GM10847 (cell line): ENCODE data around the gene NOS1.

Experiments used
- POLR2A ChIP-seq: IDR thresholded peaks from 2 replicates; pipeline ENCODE4 v1.6.1; 2011; ENCODE audit not compliant: insufficient read length; ENCODE audit errors: extremely low read depth

The NOS1 gene

DNA sequence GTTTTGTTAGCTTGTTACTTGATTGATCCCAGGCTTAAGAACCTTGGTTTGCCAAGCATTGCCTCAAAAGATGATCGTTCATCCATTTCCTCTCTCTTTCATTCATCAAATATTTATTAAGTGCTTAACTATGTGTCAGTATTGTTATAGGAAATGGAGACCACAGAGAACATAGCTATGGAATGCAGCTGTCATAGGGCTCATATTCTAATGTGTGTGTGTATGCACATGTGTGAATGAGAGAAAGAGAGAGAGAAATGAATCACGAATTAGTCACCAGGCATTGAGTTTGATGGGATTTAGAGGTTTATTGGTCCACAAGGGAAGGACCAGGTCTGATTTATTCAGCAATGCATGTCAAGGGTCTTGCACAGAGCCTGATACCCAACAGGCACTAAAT lies 100.2 kb downstream of the NOS1 start:
- no peak for TF ChIP-seq POLR2A

DNA sequence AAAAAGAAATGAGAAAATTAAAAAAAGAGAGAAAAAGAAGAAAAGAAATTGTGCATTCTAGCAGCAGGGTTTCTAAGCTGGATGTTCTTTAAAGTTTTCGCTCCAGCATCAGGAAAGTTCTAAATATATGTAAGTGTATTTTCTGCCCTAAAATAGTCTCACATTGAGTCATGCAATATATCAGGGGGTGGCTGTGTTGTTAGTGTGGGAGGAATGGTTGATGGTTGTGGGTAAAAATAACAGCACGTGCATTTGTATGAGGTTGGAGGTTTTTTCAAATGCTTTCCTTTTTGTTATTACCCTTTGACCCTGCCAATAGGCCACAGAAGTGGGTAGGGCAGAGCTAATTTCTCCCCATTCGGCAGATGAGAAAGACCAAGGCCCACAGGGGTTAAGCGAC lies 106.0 kb downstream of the NOS1 start:
- no peak for TF ChIP-seq POLR2A

DNA sequence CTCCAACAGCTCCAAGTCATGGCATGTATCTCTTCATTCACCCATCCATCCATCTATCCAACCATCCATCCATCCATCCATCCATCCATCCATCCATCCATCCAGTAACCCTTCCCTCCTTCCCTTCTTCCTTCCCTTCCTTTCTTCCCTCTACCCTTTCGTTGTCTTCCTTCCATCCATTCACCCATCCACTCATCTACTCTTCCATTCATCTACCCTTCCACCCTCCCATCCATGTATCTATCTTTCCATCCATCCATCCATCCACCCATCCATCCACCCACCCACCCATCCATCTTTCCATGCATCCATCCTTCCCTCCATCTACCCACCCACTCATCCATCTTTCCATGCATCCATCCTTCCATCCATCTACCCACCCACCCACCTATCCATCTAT lies 117.9 kb downstream of the NOS1 start:
- TF ChIP-seq POLR2A = no peak

DNA sequence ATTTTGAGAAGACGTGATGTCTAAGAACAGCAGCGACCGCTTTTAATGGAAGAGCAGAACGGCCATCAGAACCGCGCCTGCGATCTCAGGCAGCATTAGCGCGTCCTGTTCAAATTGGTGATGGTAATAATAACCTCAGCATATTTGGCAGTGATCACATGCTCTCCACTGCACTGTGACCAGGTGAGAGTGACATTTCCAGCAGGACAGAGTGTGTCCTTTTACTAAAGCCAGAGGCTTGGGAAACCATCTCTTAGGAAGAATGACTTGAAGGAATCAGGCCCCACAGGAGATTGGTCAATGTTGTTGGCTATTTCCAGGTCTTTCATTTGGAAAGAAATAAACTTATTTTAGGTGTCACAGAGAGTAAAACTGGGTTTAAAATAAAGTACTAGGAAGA lies 119.7 kb downstream of the NOS1 start:
- no peak for TF ChIP-seq POLR2A

DNA sequence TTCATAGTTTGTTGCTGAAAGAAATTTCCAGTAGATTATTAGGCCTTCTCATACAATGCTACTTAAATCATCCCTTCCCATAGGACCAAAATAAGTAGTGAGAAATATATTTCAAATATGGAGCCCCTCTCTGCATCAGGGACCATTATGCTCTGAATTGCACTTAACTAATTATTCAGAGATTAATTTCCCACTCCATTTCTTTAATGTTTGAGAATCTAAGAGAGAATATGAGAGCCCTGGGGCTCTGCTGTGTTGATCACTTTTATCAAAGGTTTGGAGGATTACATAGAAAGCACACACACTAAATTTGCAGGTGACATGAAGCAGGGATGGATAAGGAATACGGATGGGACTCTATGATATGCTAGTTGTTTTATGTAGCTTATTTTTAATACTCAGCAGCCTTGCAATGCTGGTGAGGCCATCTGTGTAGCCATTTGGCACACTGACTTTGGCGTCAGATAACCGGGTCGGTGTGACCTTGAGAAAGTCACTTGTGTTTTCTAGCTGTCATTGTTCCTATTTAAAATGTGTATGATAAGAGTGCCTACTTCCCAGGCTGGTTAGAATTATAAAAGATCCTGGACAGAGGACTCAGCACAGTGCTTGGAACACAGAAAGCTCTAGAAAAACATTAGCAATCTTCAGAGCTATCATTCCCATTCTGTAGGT lies 121.2 kb downstream of the NOS1 start:
- no peak for TF ChIP-seq POLR2A

DNA sequence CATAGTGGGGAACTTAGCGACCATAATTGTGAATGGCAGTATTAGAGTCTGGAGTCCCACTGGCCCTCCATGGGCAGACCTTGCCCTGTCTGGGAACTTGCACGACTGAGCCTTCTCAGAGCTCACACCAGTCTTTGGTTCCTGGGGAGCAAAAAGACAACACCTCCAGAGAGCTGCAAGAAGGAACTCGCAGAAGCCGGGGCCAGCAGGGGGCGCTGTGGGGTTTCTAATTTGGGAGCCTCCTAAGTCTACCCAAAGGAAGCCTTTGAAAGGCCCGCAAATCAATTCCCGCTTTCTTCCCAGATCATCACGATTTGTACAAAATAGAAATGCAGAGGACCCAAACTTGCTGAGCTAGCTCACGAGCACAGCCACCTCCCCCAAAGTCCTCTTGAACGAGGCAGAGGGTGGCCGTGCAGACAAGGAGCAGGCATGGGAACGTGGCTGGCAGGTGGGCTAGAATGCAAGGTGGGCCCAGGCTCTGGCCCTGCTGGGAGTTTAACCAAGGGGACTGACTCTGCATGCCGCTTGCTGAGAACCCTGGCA lies 124.9 kb downstream of the NOS1 start:
- TF ChIP-seq POLR2A = no peak

DNA sequence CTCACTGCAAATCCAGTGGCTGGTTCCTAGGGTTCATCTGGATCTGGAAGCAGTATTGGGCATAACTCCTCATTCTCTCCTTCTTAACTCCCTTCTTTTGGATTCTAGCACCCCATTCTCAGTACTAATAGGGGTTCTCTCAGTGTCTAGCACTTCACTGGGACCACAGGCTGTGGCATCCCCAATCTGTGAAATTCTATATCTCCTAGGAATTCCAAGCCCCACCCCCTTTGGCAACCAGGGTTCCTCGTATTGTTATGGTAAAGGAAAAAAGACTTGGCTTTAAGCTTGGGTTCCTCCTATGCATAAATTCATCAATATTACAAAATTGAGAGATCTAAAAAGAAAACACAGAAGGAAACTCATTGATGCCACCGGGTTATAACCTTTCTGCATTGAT lies 126.2 kb downstream of the NOS1 start:
- no peak for TF ChIP-seq POLR2A

DNA sequence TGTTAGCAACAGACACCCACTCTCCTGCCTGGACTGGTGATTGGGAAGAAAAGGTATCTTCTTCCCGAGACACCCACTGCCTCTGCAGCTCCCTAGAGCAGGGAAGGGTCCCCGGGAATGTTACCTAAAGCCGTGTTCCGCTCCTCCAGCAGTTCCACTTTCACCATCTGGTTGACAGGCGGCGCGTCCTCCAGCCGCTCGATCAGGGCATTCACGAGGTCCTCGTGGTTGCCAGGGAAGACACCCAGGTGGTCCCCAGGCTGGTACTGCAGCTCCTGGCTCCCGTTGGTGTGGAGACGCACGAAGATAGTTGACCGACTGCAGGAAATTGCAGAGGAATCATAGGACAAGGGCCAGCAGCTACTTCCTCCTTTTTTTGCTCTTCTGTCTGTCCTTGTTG lies 127.0 kb downstream of the NOS1 start:
- no peak for TF ChIP-seq POLR2A

DNA sequence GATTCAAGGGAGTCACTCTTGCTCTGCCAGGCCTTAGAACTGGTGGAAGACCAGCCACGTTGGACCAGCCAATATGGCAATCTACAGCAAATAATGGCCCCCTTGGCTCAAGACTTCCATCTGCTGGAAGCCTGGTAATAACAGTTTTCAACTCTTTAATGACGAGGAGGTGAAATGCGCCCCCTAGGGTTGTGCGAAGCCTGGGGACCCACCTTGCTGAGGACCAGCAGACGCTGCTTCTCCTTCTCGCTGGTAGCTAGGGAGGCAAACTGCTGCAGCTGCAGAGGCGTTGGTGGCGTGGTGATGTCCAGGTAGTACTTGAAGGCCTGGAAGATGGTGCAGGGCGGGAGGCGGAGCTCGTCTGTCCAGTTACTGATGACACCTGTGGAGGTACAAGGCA lies 129.7 kb downstream of the NOS1 start:
- no peak for TF ChIP-seq POLR2A

DNA sequence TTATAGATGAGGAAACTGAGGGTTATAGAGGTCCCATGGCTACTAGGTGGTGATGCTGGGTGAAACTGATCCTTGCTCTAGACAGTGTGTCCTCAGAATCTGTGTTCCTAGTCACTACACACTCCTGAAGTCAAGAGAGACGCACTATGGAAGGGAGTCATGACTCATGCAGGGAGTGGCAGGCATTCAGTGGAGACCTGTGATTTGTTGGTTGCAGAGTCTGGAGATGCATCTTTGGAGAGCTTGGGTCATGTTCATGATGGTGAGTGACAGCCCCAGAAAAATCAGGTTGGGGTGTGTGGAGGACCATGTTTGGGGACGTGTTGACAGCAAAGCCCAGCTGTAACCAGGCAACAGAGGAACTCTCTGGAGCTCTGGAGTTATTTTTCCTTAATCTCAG lies 133.2 kb downstream of the NOS1 start:
- TF ChIP-seq POLR2A = no peak

DNA sequence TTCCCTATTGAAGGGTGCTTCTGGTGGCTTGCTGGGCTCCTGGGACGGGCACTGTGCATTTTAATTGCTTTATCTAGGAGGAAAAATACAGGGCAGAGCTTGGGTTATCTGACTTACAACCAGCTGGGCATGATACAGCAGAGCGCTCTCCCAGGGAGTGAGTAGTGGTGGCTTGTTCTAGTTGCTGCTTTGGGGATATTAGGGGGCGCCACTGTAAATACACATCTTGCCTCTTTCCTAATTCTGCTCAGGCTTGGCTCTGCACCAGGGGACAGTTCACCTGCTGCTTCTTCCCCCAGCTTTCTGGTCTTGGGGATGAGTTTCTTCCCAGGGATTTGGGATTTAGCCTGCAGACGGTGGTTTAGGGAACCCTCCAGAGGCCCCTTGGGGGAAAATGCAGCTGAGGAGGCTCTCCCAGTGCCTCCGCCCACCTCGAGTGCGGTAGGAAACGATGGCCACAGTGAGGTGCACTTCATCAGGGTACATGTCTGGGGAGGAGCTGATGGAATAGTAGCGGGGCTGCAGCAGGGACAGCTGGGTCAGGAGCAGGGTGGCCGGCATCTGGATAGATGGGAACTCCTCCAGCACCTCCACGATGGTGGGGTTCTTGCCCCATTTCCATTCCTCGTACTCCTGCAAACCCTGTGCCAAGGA lies 134.3 kb downstream of the NOS1 start:
- TF ChIP-seq POLR2A = no peak

DNA sequence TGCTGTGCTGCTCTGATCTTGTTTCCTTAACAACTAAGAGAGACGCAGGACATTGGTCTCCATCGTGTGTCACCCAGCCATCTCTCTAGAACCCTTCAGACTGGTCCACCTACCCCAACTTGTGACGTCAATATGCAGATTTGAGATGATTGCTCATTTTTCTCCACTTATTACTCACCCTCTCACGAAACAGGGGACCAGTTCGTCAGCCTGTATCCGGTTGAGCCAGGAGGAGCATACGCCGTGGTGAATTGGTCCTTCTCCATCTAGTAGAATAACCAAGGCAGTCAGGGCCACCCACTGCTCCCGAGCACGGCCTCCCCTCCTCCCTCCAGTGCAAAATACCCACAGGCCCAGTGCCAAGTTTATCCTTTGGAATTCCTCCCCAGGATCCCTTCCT lies 134.9 kb downstream of the NOS1 start:
- TF ChIP-seq POLR2A = no peak

DNA sequence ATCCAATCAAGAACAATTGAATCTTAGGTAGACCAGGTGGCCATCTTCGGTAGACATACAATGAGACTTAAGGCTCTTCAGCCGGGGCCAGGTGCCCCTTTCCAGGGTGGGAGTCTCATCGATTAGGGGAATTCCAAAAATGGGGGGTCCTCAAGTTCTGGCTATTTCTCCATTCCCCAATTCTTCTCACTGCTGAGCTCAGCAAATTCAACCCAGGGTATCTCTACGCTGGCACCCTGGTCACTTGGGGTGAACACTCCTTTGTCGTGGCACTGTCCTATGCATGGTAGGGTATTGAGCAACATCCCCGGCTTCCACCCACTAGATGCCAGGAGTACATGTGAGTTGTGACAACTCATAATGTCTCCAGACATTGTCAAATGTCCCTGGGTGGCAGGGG lies 136.2 kb downstream of the NOS1 start:
- no peak for TF ChIP-seq POLR2A

DNA sequence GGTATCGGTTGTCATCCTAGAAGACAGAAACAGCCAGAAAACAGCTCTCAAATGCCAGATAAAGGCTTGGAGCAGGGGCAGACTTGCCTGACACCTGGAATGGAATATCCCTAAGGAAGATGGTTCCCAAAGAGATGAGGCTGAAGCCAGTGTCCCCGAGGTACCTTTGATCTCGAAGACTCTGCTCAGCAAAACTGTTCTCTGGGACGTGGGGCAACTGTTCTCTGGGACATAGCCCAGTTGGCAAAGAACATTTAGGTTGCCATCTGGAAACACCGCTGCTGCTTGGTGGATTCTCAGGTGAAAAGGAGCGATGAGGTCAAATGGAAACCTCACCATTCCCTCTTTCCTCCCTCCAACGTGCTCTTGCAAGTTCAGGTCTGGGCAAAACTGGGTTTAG lies 143.3 kb downstream of the NOS1 start:
- no peak for TF ChIP-seq POLR2A

DNA sequence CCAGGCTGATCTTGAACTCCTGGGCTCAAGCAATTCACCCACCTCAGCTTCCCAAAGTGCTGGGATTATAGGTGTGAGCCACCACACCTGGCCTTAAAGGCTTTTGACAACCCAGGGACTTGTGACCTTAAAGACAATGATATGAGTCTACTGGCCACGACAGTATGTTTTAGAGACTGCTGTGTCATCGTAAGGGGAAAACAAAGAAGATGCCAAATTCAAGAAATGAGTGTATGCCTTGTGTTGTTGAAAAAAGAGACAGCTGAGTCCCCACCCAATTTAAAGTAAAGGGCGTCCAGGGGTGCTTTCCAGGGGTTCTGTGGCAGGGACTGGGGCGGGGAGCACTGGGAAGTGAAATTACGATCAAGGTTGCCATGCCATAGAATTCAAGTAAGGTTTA lies 144.7 kb downstream of the NOS1 start:
- TF ChIP-seq POLR2A = no peak

DNA sequence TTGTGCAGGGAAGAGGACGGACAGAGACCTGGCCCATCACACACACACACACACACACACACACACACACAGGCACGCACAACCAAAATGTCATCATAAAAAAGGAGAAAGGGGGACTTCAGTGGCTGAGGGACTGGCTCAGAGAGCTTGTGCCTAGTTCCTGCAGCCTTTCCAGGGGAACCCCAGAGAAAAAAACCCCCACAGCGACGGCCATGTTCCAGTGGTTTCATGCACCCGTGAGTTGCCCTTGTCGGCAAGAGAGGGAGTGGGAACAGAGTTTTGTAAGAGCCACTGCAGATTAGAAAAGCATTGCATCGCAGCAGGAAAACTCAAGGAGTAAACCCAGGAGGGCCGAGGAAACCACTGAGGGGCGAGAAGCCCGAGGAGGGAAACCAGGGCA lies 146.6 kb downstream of the NOS1 start:
- no peak for TF ChIP-seq POLR2A

DNA sequence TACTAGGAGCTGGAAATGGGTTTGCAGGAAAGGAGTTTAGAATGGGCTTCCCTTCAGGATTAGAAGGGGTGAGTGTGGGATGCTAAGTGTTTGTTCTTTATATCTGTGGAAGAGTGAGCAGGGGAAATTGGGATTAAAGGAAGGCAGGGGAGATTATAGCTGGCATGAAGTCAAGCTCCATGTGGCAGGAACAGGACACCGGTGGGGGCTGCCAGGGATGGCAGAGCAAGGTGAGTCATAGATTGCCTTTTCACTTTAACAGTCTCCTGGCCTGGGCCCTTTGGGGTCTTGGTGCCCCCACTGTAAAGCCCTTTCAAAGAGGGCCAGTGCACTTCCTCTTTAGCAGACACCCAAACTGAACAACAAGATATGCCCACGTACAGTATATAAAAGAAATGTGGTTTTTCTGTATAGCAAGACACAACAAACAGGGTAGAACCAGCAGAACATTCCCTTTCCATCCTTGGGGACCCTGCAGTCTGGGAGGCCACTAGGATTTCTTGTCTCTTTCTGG lies 148.1 kb downstream of the NOS1 start:
- no peak for TF ChIP-seq POLR2A

DNA sequence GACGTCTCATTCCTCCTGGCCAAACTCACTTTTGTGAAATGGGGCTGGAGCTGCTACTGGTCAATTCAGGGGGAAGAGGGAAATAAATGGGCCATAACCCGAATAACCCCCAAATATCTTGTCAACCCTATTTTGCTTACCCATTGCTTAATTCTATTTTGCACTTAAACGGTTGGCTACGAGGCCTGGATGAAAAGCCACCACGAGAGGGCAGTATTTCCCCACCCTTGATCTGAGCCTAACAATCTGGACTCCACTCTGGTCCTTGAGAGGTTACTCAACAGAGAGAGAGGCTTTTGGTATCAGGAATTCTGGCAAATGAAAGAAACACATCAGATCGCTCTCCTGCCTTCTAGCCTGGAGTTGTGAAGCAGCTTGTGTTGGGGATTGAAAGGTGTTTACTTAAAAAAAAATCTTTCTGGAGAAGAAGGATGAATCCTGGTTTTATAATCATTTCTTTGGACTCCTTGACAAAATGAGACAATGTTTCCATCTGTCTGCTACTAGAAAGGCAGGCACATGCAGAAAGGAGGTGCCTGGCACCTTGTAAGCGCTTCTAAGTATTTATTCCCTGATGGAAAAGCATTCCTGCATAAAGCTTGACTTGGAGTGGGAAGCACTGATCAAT lies 148.7 kb downstream of the NOS1 start:
- TF ChIP-seq POLR2A = no peak
